B cell (primary cell): Measurements from ENCODE around the gene SLC1A5. TPM values are rescaled to one million over a fixed set of nuclear protein-coding genes. Genes with fewer than 3 reads are reported as not detected.
"Not testable (repeated sequence)": the region's sequence is repeated elsewhere in the genome, so short reads cannot be mapped to it uniquely, and the experiment has no call there.

Experiments
- ATAC-seq: fragments of 200-7000 bp; cut with Tn5 transposase; one replicate; pipeline ENCODE4 v1.10.0; 2021; ENCODE audit warnings: low read depth, mild to moderate bottlenecking, moderate number of reproducible peaks, moderate library complexity
- CTCF ChIA-PET: fragments of 350-600 bp; sonication (Branson Sonifier 250); formaldehyde crosslinking; loops from one replicate; lab custom pipeline; 2021; ENCODE audit warnings: antibody characterized with exemption, inconsistent platforms; lab: Charles Lee
- POLR2A ChIA-PET: fragments of 350-600 bp; sonication (Branson Sonifier 250); formaldehyde crosslinking; loops from one replicate; lab custom pipeline; 2021; ENCODE audit warnings: antibody characterized with exemption; lab: Charles Lee
- DNase-seq: peaks from one replicate; pipeline ENCODE4 v3.0.0; 2013
- H2AFZ ChIP-seq: 2 replicates; pipeline ENCODE4 v1.6.1; 2012; ENCODE audit warnings: mild to moderate bottlenecking, low read depth, low read length; ENCODE audit not compliant: insufficient read depth, poor library complexity, severe bottlenecking
- H3K27ac ChIP-seq, 2 donors: 1 replicate in 1 of 2; 2 replicates in 1 of 2; pipeline ENCODE4 v1.5.1; 2012 to 2013; ENCODE audit warnings: low read length in 2 of 2, mild to moderate bottlenecking in 2 of 2, moderate library complexity in 1 of 2
- H3K27me3 ChIP-seq, 4 experiments: fragments of 200-600 bp in 1 of 4; sonication (generic) in 1 of 4; replicated peaks in 1 of 4; 1 replicate in 2 of 4; 2 replicates in 2 of 4; pipeline versions ENCODE4 v1.6.1 to v1.7.0; 2013 to 2016; ENCODE audit warnings: low read length in 3 of 4, mild to moderate bottlenecking in 2 of 4, mixed read lengths in 1 of 4, moderate library complexity in 1 of 4; ENCODE audit not compliant: insufficient read depth in 4 of 4, control insufficient read depth in 3 of 4; ENCODE audit errors: control extremely low read depth in 1 of 4
- H3K36me3 ChIP-seq, 2 experiments: replicated peaks in 1 of 2; 1 replicate in 1 of 2; 2 replicates in 1 of 2; pipeline versions ENCODE4 v1.6.1 to v1.7.1; 2013; ENCODE audit warnings: low read length in 1 of 2; ENCODE audit not compliant: insufficient read depth in 2 of 2, control insufficient read depth in 1 of 2; ENCODE audit errors: control extremely low read depth in 1 of 2, extremely low read depth in 1 of 2
- H3K4me1 ChIP-seq, 2 donors: fragments of 200-600 bp in 1 of 2; sonication (generic) in 1 of 2; 1 replicate in 1 of 2; 2 replicates in 1 of 2; pipeline versions ENCODE4 v1.5.1 to v1.6.1; 2013 to 2017; ENCODE audit warnings: low read length in 2 of 2; ENCODE audit not compliant: control insufficient read depth in 2 of 2, insufficient read depth in 2 of 2
- H3K4me2 ChIP-seq: replicated peaks from 2 replicates; pipeline ENCODE3; 2012; ENCODE audit warnings: mild to moderate bottlenecking, low read depth, low read length; ENCODE audit not compliant: poor library complexity, severe bottlenecking
- H3K4me3 ChIP-seq, 5 experiments: fragments of 200-600 bp in 1 of 5; sonication (generic) in 1 of 5; 1 replicate in 3 of 5; 2 replicates in 2 of 5; pipeline versions ENCODE4 v1.5.1 to v1.7.0; 2011 to 2016; ENCODE audit warnings: low read length in 4 of 5, mild to moderate bottlenecking in 4 of 5, low read depth in 2 of 5, control low read depth in 1 of 5, moderate library complexity in 1 of 5; ENCODE audit not compliant: insufficient read depth in 1 of 5; ENCODE audit errors: control extremely low read depth in 1 of 5, extremely low read depth in 1 of 5
- H3K79me2 ChIP-seq: fragments of 200-600 bp; sonication (generic); one replicate; pipeline ENCODE4 v1.6.0; 2016; ENCODE audit warnings: low read length; ENCODE audit not compliant: control insufficient read depth, insufficient read depth
- H3K9ac ChIP-seq: fragments of 200-600 bp; sonication (generic); 2 replicates; pipeline ENCODE4 v1.6.1; 2017; ENCODE audit warnings: mild to moderate bottlenecking, low read length, moderate library complexity
- H3K9me3 ChIP-seq, 3 donors: one replicate each; pipeline versions ENCODE4 v1.6.1 to v1.7.1; 2013; ENCODE audit warnings: low read length in 2 of 3; ENCODE audit not compliant: control insufficient read depth in 2 of 3, insufficient read depth in 1 of 3; ENCODE audit errors: control extremely low read depth in 1 of 3
- H4K20me1 ChIP-seq: 2 replicates; pipeline ENCODE4 v1.6.0; 2012; ENCODE audit warnings: mild to moderate bottlenecking, low read length; ENCODE audit not compliant: insufficient read depth, control insufficient read depth, poor library complexity, severe bottlenecking
- H3K27ac Mint-ChIP-seq: one replicate; pipeline ENCODE4 v1.8.0; 2021; ENCODE audit warnings: mixed read lengths
- H3K27me3 Mint-ChIP-seq: one replicate; pipeline ENCODE4 v1.8.0; 2021; ENCODE audit warnings: mixed read lengths
- H3K4me1 Mint-ChIP-seq: one replicate; pipeline ENCODE4 v1.8.0; 2021; ENCODE audit warnings: mixed read lengths
- H3K4me3 Mint-ChIP-seq: one replicate; pipeline ENCODE4 v1.8.0; 2021; ENCODE audit warnings: mixed read lengths
- H3K9me3 Mint-ChIP-seq: one replicate; pipeline ENCODE4 v1.8.0; 2022; ENCODE audit warnings: mixed read lengths; ENCODE audit not compliant: insufficient read depth
- EZH2 ChIP-seq: IDR thresholded peaks from 2 replicates; pipeline ENCODE4 v1.6.1; 2012; ENCODE audit warnings: borderline replicate concordance, low read depth, mild to moderate bottlenecking, moderate library complexity, low read length; ENCODE audit not compliant: insufficient read depth, poor library complexity, severe bottlenecking
- WGBS: methylation state at CpG from one replicate; pipeline ENCODE4 v1.1.5; 2013; ENCODE audit warnings: missing lambda C conversion rate; ENCODE audit not compliant: insufficient coverage; 5-methylcytosine and 5-hydroxymethylcytosine counted together
- intact Hi-C: fragments of 100-400 bp; cut with micrococcal nuclease; formaldehyde crosslinking; loops from one replicate; pipeline ENCODE4 v1.10.0; 2022
- polyA plus RNA-seq: library from polyadenylated mRNA; depleted of rRNA; stranded (reverse); fragments of >200 nt; gene quantifications from 2 replicates; pipeline ENCODE4 v1.2.3, GENCODE V29; 2012
- total RNA-seq, 2 donors: library from RNA; stranded (reverse); fragments of 120-200 nt in 1 of 2; gene quantifications; 1 replicate in 1 of 2; 2 replicates in 1 of 2; pipeline versions ENCODE4 v1.2.3 to v1.2.4, GENCODE V29; 2013 to 2022
- TF ChIP-seq, protein P1 (sequence below): fragments of 200-600 bp; IDR thresholded peaks from one replicate; pipeline ENCODE4 v1.8.0; 2022; ENCODE audit warnings: antibody characterized with exemption, mild to moderate bottlenecking

SLC1A5 gene
- total and polyA plus RNA-seq, 2 donors (not counting 1 experiment from before 2014, with no cell fraction given): 19.0 to 37.3 TPM

GRCh38 chr19:46777956-46778645 lies 10.3 kb downstream of the SLC1A5 start:
- H3K36me3 ChIP-seq: peaks cover 0 to 70% of the 10 kb centered on the region in 2 experiments
- DNase-seq, POLR2A ChIA-PET, ATAC-seq, H3K4me3 Mint-ChIP-seq, H3K4me3 ChIP-seq, H3K9me3 Mint-ChIP-seq, H4K20me1 ChIP-seq, H2AFZ ChIP-seq, H3K4me1 Mint-ChIP-seq, H3K4me2 ChIP-seq, H3K9ac ChIP-seq, H3K4me1 ChIP-seq, H3K27me3 Mint-ChIP-seq, H3K27ac ChIP-seq, H3K27me3 ChIP-seq, H3K27ac Mint-ChIP-seq, H3K9me3 ChIP-seq: not testable (repeated sequence)
- CTCF ChIA-PET: interaction anchor here (1.2 to 1.5 kb wide), 3 partner anchors 12 to 24 kb away, joined by 3 to 6 read pairs (median 5); no protein-coding TSS in a partner anchor
- peaks cover 16% of the 10 kb centered on the region for H3K79me2 ChIP-seq
- intact Hi-C loops: loop anchor here (2.0 kb wide), 1 partner anchor 63 kb away; no protein-coding TSS in a partner anchor
- no CpG with 5 or more reads among the region's 12 CpGs for WGBS

- no peaks in the 10 kb centered on the region for H3K9me3 Mint-ChIP-seq
- H3K27ac Mint-ChIP-seq: no peak overlapping the region
- H3K79me2 ChIP-seq: peaks cover 7% of the 10 kb centered on the region
These were observed 11.2 kb downstream of the SLC1A5 start for GRCh38 chr19:46776927-46777911.

More at GRCh38 chr19:46776927-46777911, 11.2 kb downstream of the SLC1A5 start:
- H4K20me1 ChIP-seq: no peaks in the 10 kb centered on the region
- H3K27me3 ChIP-seq: no peaks in the 10 kb centered on the region
- Mint-ChIP-seq H3K4me3 (no peak overlapping the region), H3K4me1 (peaks cover 2% of the 10 kb centered on the region), H3K27me3 (no peaks in the 10 kb centered on the region)
- WGBS: 95% methylated on average over 17 of the region's 33 CpGs
- no peak overlapping the region for H2AFZ ChIP-seq
- H3K4me1 ChIP-seq: peaks cover 0 to 5% of the 10 kb centered on the region in 2 donors
- no peak overlapping the region for H3K4me2 ChIP-seq
- ChIA-PET CTCF (interaction anchor here (1.1 to 1.5 kb wide), 5 partner anchors 11 to 28 kb away, joined by 3 to 6 read pairs (median 5); no protein-coding TSS in a partner anchor), POLR2A (interaction anchor here (0.6 kb wide), 2 partner anchors 19 to 42 kb away, joined by 3 to 6 read pairs; no protein-coding TSS in a partner anchor)
- H3K9me3 ChIP-seq: no peaks in the 10 kb centered on the region
- ATAC-seq: no peak
- H3K4me3 ChIP-seq: no peak overlapping the region
- no peak for DNase-seq
- peaks cover 0 to 62% of the 10 kb centered on the region in 2 experiments for H3K36me3 ChIP-seq
- H3K9ac ChIP-seq: no peak overlapping the region
- intact Hi-C loops: no loop called here
- H3K27ac ChIP-seq: no peak overlapping the region
- TF ChIP-seq EZH2: no peak
- TF ChIP-seq, protein P1, sequence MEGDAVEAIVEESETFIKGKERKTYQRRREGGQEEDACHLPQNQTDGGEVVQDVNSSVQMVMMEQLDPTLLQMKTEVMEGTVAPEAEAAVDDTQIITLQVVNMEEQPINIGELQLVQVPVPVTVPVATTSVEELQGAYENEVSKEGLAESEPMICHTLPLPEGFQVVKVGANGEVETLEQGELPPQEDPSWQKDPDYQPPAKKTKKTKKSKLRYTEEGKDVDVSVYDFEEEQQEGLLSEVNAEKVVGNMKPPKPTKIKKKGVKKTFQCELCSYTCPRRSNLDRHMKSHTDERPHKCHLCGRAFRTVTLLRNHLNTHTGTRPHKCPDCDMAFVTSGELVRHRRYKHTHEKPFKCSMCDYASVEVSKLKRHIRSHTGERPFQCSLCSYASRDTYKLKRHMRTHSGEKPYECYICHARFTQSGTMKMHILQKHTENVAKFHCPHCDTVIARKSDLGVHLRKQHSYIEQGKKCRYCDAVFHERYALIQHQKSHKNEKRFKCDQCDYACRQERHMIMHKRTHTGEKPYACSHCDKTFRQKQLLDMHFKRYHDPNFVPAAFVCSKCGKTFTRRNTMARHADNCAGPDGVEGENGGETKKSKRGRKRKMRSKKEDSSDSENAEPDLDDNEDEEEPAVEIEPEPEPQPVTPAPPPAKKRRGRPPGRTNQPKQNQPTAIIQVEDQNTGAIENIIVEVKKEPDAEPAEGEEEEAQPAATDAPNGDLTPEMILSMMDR: no peak
